HEK293T (cell line): ENCODE results near the gene FNDC5.

Experiments
- ARNT ChIP-seq: fragments of 450-650 bp; IDR thresholded peaks from 2 replicates; pipeline ENCODE4 v1.6.1; 2017; ENCODE audit warnings: mild to moderate bottlenecking
- BHLHE40 ChIP-seq: fragments of 450-650 bp; IDR thresholded peaks from 2 replicates; pipeline ENCODE4 v1.6.1; 2016; ENCODE audit warnings: mild to moderate bottlenecking, moderate library complexity, borderline replicate concordance
- CTBP1 ChIP-seq: fragments of 450-650 bp; IDR thresholded peaks from 2 replicates; pipeline ENCODE4 v1.6.1; 2016; ENCODE audit warnings: borderline replicate concordance
- ELF4 ChIP-seq: fragments of 450-650 bp; IDR thresholded peaks from 2 replicates; pipeline ENCODE4 v1.6.1; 2017; ENCODE audit warnings: antibody characterized with exemption
- FOXK2 ChIP-seq: fragments of 450-650 bp; IDR thresholded peaks from 2 replicates; pipeline ENCODE4 v1.6.1; 2016; ENCODE audit warnings: mild to moderate bottlenecking
- FOXM1 ChIP-seq: fragments of 450-650 bp; IDR thresholded peaks from 2 replicates; pipeline ENCODE4 v1.6.1; 2017; ENCODE audit warnings: mild to moderate bottlenecking, borderline replicate concordance
- HDGF ChIP-seq: fragments of 450-650 bp; IDR thresholded peaks from 2 replicates; pipeline ENCODE4 v1.6.1; 2017; ENCODE audit warnings: antibody characterized with exemption, borderline replicate concordance
- L3MBTL2 ChIP-seq: fragments of 450-650 bp; conservative IDR thresholded peaks from 2 replicates; pipeline ENCODE4 v1.6.1; 2016; ENCODE audit warnings: mild to moderate bottlenecking
- NFRKB ChIP-seq: fragments of 450-650 bp; IDR thresholded peaks from 2 replicates; pipeline ENCODE4 v1.6.1; 2016; ENCODE audit warnings: mild to moderate bottlenecking, moderate library complexity
- SP1 ChIP-seq: fragments of 450-650 bp; IDR thresholded peaks from 2 replicates; pipeline ENCODE4 v1.6.1; 2017
- SUZ12 ChIP-seq: fragments of 450-650 bp; IDR thresholded peaks from 2 replicates; pipeline ENCODE4 v1.6.1; 2016; ENCODE audit warnings: mild to moderate bottlenecking
- TARDBP ChIP-seq: fragments of 450-650 bp; IDR thresholded peaks from 2 replicates; pipeline ENCODE4 v1.6.1; 2016

DNA sequence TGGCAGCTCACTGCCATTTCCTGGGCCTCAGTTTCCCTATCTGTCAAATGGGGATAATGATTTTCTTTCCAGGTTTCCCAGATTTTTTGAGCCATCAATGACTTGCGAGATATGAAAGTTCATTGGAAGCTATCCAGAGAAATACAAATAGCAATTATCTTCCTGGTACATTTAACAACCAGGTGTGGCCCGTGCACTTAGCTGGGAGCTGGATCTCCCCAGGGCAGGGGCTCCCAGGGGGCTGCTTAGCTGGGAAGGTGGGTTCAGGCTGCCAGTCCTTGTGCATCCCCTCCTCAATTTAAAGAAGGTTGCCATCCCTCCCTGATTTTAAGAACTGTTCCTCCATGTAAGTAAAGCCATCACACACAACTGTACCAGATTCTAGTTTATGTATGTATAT is 34.1 kb upstream of the FNDC5 start:
- no peak for TF ChIP-seq FOXM1
- no peak for TF ChIP-seq ARNT
- TF ChIP-seq TARDBP: no peak
- TF ChIP-seq HDGF: no peak
- no peak for TF ChIP-seq NFRKB
- no peak for TF ChIP-seq FOXK2
- no peak for TF ChIP-seq ELF4
- no peak for TF ChIP-seq L3MBTL2
- TF ChIP-seq BHLHE40: no peak
- TF ChIP-seq CTBP1: no peak
- no peak for TF ChIP-seq SP1
- TF ChIP-seq SUZ12: no peak
